ENCODE results near the gene TSPY3. TPM values are rescaled to one million over a fixed set of nuclear protein-coding genes. Genes with fewer than 3 reads are reported as not detected.
"Not testable (repeated sequence)": the region's sequence is repeated elsewhere in the genome, so short reads cannot be mapped to it uniquely, and the experiment has no call there.

TSPY3 gene
- not detected for total RNA-seq

GRCh38 chrY:9398121-9398520 is at the start of gene TSPY3:
Gene TSPY3 (plus strand): TSS chrY:9398421. CDS start chrY:9398467, 46 bp downstream.
- intact Hi-C loops (cut with micrococcal nuclease); POLR2A ChIA-PET; H3K4me1 Mint-ChIP-seq (ENCODE audit: low read depth); DNase-seq; H3K4me3 Mint-ChIP-seq; H3K36me3 Mint-ChIP-seq; CTCF ChIA-PET; H3K27me3 Mint-ChIP-seq; H3K27ac Mint-ChIP-seq; H3K9me3 Mint-ChIP-seq: not testable (repeated sequence)

- H3K4me1 Mint-ChIP-seq (ENCODE audit: low read depth); intact Hi-C loops (cut with micrococcal nuclease); H3K27ac Mint-ChIP-seq; H3K4me3 Mint-ChIP-seq; H3K9me3 Mint-ChIP-seq; H3K27me3 Mint-ChIP-seq; H3K36me3 Mint-ChIP-seq; DNase-seq; POLR2A ChIA-PET; CTCF ChIA-PET: not testable (repeated sequence)
These were observed 40.7 kb upstream of the TSPY3 start, which contains the start of gene TSPY8 for GRCh38 chrY:9357497-9357896. Gene TSPY8 (plus strand): TSS chrY:9357797. CDS start chrY:9357843, 46 bp downstream.

GRCh38 chrY:9396527-9396926 is 1.7 kb upstream of the TSPY3 start:
- CTCF ChIA-PET; H3K36me3 Mint-ChIP-seq; H3K27ac Mint-ChIP-seq; intact Hi-C loops (cut with micrococcal nuclease); POLR2A ChIA-PET; DNase-seq; H3K27me3 Mint-ChIP-seq; H3K4me1 Mint-ChIP-seq (ENCODE audit: low read depth); H3K4me3 Mint-ChIP-seq; H3K9me3 Mint-ChIP-seq: not testable (repeated sequence)

Other genes with a start within 250 kb of the TSPY3 start
- gene TSPY4, start 61.0 kb upstream of the TSPY3 start, total RNA-seq: not detected
- gene TSPY8, start 40.6 kb upstream of the TSPY3 start, total RNA-seq: not detected
- gene TSPY1, start 68.5 kb downstream of the TSPY3 start, total RNA-seq: not detected
- gene TSPY9, start 88.8 kb downstream of the TSPY3 start, total RNA-seq: not detected
- not detected for gene TSPY10, start 129.5 kb downstream of the TSPY3 start, total RNA-seq

All from activated CD4-positive, alpha-beta memory T cell treated with anti-CD3 and anti-CD28 coated beads for 36 hours (primary cell).